Endothelial cell (in vitro differentiated cells): Measurements from ENCODE around the gene IL1RAPL1. TPM values are rescaled to one million over a fixed set of nuclear protein-coding genes. Genes with fewer than 3 reads are reported as not detected.

Experiments used
- DNase-seq: peaks from one replicate; pipeline ENCODE4 v3.0.0; 2021; ENCODE audit warnings: low spot score
- H3K27ac Mint-ChIP-seq: one replicate; pipeline ENCODE4 v1.8.0; 2021; ENCODE audit warnings: mixed read lengths, inconsistent platforms; ENCODE audit not compliant: unreplicated experiment
- H3K27me3 Mint-ChIP-seq: one replicate; pipeline ENCODE4 v1.8.0; 2021; ENCODE audit warnings: mild to moderate bottlenecking, moderate library complexity, mixed read lengths, inconsistent platforms; ENCODE audit not compliant: unreplicated experiment
- H3K36me3 Mint-ChIP-seq: one replicate; pipeline ENCODE4 v1.8.0; 2021; ENCODE audit warnings: mild to moderate bottlenecking, low read depth, mixed read lengths, inconsistent platforms; ENCODE audit not compliant: unreplicated experiment
- H3K4me1 Mint-ChIP-seq: one replicate; pipeline ENCODE4 v1.8.0; 2021; ENCODE audit warnings: mild to moderate bottlenecking, mixed read lengths, inconsistent platforms; ENCODE audit not compliant: unreplicated experiment
- H3K4me3 Mint-ChIP-seq: one replicate; pipeline ENCODE4 v1.8.0; 2021; ENCODE audit warnings: mild to moderate bottlenecking, mixed read lengths, inconsistent platforms; ENCODE audit not compliant: unreplicated experiment
- H3K9me3 Mint-ChIP-seq: one replicate; pipeline ENCODE4 v1.8.0; 2021; ENCODE audit warnings: mixed read lengths, inconsistent platforms; ENCODE audit not compliant: unreplicated experiment
- total RNA-seq: library from RNA; stranded (reverse); fragmentation: NEBNext Ultra II Directional; extraction: Animal tissue kit (Norgen Biotek cat#: 25700); gene quantifications from one replicate; pipeline ENCODE4 v1.2.1, GENCODE V29; 2021; ENCODE audit not compliant: unreplicated experiment
- TF ChIP-seq, protein P1 (sequence below): fragments of 200-600 bp; sonication (generic); IDR thresholded peaks from one replicate; pipeline ENCODE4 v1.5.0; 2021; ENCODE audit warnings: antibody characterized with exemption; ENCODE audit not compliant: unreplicated experiment

Gene IL1RAPL1
- total RNA-seq, 1 donor from 2014 or later: 0.18 TPM

- TF ChIP-seq, protein P1, sequence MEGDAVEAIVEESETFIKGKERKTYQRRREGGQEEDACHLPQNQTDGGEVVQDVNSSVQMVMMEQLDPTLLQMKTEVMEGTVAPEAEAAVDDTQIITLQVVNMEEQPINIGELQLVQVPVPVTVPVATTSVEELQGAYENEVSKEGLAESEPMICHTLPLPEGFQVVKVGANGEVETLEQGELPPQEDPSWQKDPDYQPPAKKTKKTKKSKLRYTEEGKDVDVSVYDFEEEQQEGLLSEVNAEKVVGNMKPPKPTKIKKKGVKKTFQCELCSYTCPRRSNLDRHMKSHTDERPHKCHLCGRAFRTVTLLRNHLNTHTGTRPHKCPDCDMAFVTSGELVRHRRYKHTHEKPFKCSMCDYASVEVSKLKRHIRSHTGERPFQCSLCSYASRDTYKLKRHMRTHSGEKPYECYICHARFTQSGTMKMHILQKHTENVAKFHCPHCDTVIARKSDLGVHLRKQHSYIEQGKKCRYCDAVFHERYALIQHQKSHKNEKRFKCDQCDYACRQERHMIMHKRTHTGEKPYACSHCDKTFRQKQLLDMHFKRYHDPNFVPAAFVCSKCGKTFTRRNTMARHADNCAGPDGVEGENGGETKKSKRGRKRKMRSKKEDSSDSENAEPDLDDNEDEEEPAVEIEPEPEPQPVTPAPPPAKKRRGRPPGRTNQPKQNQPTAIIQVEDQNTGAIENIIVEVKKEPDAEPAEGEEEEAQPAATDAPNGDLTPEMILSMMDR: no peak
These were observed 131.2 kb downstream of the IL1RAPL1 start for GRCh38 chrX:28718450-28718849.

DNA sequence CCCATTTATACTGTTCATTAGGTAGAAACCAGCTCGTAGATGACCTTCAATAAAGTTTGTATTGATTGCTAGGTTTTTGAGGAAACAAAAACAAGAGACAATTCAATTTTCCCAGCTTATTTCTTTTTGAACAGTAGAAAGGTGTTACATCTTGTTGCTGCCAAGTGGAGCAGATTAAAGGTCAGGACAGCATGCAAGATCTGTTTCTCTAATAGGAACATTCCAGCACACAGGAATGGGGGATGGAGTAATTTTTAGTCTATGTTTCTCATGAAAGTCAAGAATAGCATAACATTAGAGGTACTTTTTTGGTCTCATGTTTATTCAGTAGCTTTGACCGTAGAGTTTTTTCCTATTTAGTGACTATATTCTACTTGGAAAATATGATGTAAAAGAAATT lies 132.4 kb downstream of the IL1RAPL1 start:
- no peak overlapping the region for H3K4me3 Mint-ChIP-seq
- no peak overlapping the region for H3K27ac Mint-ChIP-seq
- H3K4me1 Mint-ChIP-seq: no peaks in the 10 kb centered on the region
- TF ChIP-seq, protein P1: no peak
- peaks cover 3% of the 10 kb centered on the region for H3K27me3 Mint-ChIP-seq
- DNase-seq: no peak
- H3K36me3 Mint-ChIP-seq: no peaks in the 10 kb centered on the region
- H3K9me3 Mint-ChIP-seq: no peaks in the 10 kb centered on the region

More at GRCh38 chrX:28718450-28718849, 131.2 kb downstream of the IL1RAPL1 start:
- Mint-ChIP-seq H3K4me3 (no peak overlapping the region), H3K27ac (no peak overlapping the region), H3K36me3 (no peaks in the 10 kb centered on the region), H3K4me1 (no peaks in the 10 kb centered on the region), H3K9me3 (no peaks in the 10 kb centered on the region), H3K27me3 (peaks cover 3% of the 10 kb centered on the region)
- no peak for DNase-seq

DNA sequence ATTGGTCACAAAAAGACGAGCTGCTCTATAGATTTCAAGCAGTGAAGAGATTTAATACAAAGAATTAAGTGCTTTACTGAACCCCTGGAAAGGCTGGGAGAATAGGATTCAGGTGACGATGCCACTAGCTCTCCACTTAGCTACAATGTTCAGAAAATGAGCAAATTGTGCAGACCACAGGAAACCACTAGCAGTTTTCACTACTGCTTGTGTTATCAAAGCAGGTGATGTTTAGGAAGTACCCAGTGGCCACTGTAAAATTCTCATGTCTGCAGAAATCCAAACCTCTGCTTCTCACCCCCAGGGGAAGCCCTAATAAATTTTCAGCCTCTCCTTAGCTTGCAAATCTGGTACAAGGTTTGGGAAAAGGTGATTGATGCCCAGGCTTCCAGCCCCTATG lies 165.1 kb downstream of the IL1RAPL1 start:
- no peaks in the 10 kb centered on the region for H3K27me3 Mint-ChIP-seq
- no peak overlapping the region for H3K4me3 Mint-ChIP-seq
- H3K4me1 Mint-ChIP-seq: no peaks in the 10 kb centered on the region
- no peaks in the 10 kb centered on the region for H3K36me3 Mint-ChIP-seq
- no peak for DNase-seq
- H3K9me3 Mint-ChIP-seq: no peaks in the 10 kb centered on the region
- TF ChIP-seq, protein P1: no peak
- no peak overlapping the region for H3K27ac Mint-ChIP-seq

GRCh38 chrX:28756175-28756574 lies 168.9 kb downstream of the IL1RAPL1 start:
- Mint-ChIP-seq H3K36me3 (no peaks in the 10 kb centered on the region), H3K27me3 (no peaks in the 10 kb centered on the region), H3K4me1 (no peaks in the 10 kb centered on the region), H3K4me3 (no peak overlapping the region), H3K27ac (no peak overlapping the region), H3K9me3 (no peaks in the 10 kb centered on the region)
- TF ChIP-seq, protein P1: no peak
- no peak for DNase-seq

DNA sequence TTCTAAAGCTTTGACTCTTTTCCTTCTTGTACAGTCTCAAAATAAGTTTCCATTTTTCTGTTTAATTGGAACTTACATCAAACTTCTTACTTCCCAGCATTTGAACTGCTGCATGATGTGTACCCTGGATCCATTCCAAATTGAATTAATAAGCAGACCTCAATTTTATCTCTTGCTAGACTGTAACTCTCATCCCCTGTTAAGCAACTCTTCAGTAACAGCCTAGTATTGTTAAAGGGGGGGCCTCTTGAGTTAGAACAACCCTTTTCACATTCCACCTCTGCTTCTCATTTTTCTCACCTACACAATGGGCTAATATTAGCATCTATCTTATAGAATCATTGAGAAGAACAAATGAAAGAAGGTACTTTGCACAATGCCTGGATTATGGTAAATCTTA lies 169.4 kb downstream of the IL1RAPL1 start:
- DNase-seq: no peak
- Mint-ChIP-seq H3K4me1 (no peaks in the 10 kb centered on the region), H3K9me3 (no peaks in the 10 kb centered on the region), H3K4me3 (no peak overlapping the region), H3K27me3 (no peaks in the 10 kb centered on the region), H3K36me3 (no peaks in the 10 kb centered on the region), H3K27ac (no peak overlapping the region)
- TF ChIP-seq, protein P1: no peak
